NB4 (cell line): Measurements from ENCODE around the gene PHYKPL.

Experiments
- MYC ChIP-seq: IDR thresholded peaks from 2 replicates; pipeline ENCODE4 v1.6.1; 2011; ENCODE audit warnings: low read depth, low read length
- TF ChIP-seq, protein P1 (sequence below): IDR thresholded peaks from one replicate; pipeline ENCODE4 v1.5.1; 2012; ENCODE audit warnings: low read depth, low read length

DNA sequence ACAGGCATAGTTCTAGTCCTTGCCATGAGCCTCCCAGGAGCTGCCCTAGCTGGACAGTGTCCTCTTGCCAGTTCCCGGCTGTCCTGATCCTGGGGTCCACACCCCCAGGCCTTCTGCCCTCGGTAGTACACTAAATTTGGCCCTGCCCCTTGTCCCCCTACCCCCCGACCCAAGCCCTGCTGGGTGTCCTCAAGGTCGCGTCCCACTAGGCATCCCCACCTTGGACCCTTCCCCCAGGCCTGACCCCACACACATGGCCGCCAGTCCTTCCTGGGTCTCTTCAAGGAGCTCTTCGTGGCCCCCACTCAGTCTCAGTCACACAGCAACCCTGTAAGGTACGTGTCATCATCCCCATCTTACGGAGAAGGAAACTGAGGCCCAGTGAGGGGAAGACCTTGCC, 40.0 kb upstream of the PHYKPL start:
- TF ChIP-seq, protein P1, sequence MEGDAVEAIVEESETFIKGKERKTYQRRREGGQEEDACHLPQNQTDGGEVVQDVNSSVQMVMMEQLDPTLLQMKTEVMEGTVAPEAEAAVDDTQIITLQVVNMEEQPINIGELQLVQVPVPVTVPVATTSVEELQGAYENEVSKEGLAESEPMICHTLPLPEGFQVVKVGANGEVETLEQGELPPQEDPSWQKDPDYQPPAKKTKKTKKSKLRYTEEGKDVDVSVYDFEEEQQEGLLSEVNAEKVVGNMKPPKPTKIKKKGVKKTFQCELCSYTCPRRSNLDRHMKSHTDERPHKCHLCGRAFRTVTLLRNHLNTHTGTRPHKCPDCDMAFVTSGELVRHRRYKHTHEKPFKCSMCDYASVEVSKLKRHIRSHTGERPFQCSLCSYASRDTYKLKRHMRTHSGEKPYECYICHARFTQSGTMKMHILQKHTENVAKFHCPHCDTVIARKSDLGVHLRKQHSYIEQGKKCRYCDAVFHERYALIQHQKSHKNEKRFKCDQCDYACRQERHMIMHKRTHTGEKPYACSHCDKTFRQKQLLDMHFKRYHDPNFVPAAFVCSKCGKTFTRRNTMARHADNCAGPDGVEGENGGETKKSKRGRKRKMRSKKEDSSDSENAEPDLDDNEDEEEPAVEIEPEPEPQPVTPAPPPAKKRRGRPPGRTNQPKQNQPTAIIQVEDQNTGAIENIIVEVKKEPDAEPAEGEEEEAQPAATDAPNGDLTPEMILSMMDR, result no peak
- no peak for TF ChIP-seq MYC
